Activated B cell treated with CpG ODN at 0.5 μM for 24 hours (primary cell): Measurements from ENCODE around the gene ADSL. TPM values are rescaled to one million over a fixed set of nuclear protein-coding genes. Genes with fewer than 3 reads are reported as not detected.

Experiments
- ATAC-seq: fragments of 200-7000 bp; cut with Tn5 transposase; one replicate; pipeline ENCODE4 v1.10.0; 2021; ENCODE audit warnings: low read depth, mild to moderate bottlenecking, moderate library complexity
- CTCF ChIA-PET: fragments of 350-600 bp; sonication (Branson Sonifier 250); formaldehyde crosslinking; loops from one replicate; lab custom pipeline; 2021; ENCODE audit warnings: antibody characterized with exemption; lab: Charles Lee
- POLR2A ChIA-PET: fragments of 350-600 bp; sonication (Branson Sonifier 250); formaldehyde crosslinking; loops from one replicate; lab custom pipeline; 2021; ENCODE audit warnings: antibody characterized with exemption; lab: Charles Lee
- DNase-seq: peaks from one replicate; pipeline ENCODE4 v3.0.0; 2022
- H3K27ac Mint-ChIP-seq: one replicate; pipeline ENCODE4 v1.8.0; 2020; ENCODE audit warnings: mixed read lengths
- H3K27me3 Mint-ChIP-seq: one replicate; pipeline ENCODE4 v1.8.0; 2021; ENCODE audit warnings: mixed read lengths
- H3K36me3 Mint-ChIP-seq: one replicate; pipeline ENCODE4 v1.8.0; 2021; ENCODE audit warnings: low read depth, mixed read lengths
- H3K4me1 Mint-ChIP-seq: one replicate; pipeline ENCODE4 v1.8.0; 2021; ENCODE audit warnings: mixed read lengths
- H3K4me3 Mint-ChIP-seq: one replicate; pipeline ENCODE4 v1.8.0; 2020; ENCODE audit warnings: mild to moderate bottlenecking, mixed read lengths
- H3K9me3 Mint-ChIP-seq: one replicate; pipeline ENCODE4 v1.8.0; 2020; ENCODE audit warnings: mixed read lengths
- intact Hi-C: fragments of 100-400 bp; cut with micrococcal nuclease; formaldehyde crosslinking; loops from one replicate; pipeline ENCODE4 v1.15.1; 2024
- total RNA-seq: library from RNA; stranded (reverse); gene quantifications from 2 replicates; pipeline ENCODE4 v1.2.3, GENCODE V29; 2022
- TF ChIP-seq, protein P1 (sequence below): fragments of 200-600 bp; IDR thresholded peaks from one replicate; pipeline ENCODE4 v1.8.0; 2022; ENCODE audit warnings: antibody characterized with exemption, mild to moderate bottlenecking

The ADSL gene
- total RNA-seq, 1 donor from 2014 or later: 102 TPM

GRCh38 chr22:40434106-40434505, 87.8 kb downstream of the ADSL start:
- no peaks in the 10 kb centered on the region for H3K9me3 Mint-ChIP-seq
- CTCF ChIA-PET: interaction anchor here (1.4 to 2.3 kb wide), 2 partner anchors 53 to 212 kb away, joined by 5 to 6 read pairs; no protein-coding TSS in a partner anchor
- H3K4me3 Mint-ChIP-seq: peak overlapping the region; percentile 15
- DNase-seq (no peak), ATAC-seq (no peak)
- H3K4me1 Mint-ChIP-seq: peaks cover 83% of the 10 kb centered on the region
- TF ChIP-seq, protein P1, sequence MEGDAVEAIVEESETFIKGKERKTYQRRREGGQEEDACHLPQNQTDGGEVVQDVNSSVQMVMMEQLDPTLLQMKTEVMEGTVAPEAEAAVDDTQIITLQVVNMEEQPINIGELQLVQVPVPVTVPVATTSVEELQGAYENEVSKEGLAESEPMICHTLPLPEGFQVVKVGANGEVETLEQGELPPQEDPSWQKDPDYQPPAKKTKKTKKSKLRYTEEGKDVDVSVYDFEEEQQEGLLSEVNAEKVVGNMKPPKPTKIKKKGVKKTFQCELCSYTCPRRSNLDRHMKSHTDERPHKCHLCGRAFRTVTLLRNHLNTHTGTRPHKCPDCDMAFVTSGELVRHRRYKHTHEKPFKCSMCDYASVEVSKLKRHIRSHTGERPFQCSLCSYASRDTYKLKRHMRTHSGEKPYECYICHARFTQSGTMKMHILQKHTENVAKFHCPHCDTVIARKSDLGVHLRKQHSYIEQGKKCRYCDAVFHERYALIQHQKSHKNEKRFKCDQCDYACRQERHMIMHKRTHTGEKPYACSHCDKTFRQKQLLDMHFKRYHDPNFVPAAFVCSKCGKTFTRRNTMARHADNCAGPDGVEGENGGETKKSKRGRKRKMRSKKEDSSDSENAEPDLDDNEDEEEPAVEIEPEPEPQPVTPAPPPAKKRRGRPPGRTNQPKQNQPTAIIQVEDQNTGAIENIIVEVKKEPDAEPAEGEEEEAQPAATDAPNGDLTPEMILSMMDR: no peak
- H3K27me3 Mint-ChIP-seq: no peaks in the 10 kb centered on the region
- intact Hi-C loops: no loop called here
- peaks cover 45% of the 10 kb centered on the region for H3K36me3 Mint-ChIP-seq
- peak overlapping the region; percentile 91 for H3K27ac Mint-ChIP-seq
- POLR2A ChIA-PET: interaction anchor here (2.1 kb wide), 1 partner anchor 19 kb away, joined by 6 read pairs; no protein-coding TSS in a partner anchor

- no peaks in the 10 kb centered on the region for H3K9me3 Mint-ChIP-seq
- CTCF ChIA-PET: interaction anchor here (0.9 to 3.8 kb wide), 5 partner anchors 20 to 212 kb away, joined by 3 to 104 read pairs (median 19); no protein-coding TSS in a partner anchor
- peak overlapping the region; percentile 72 for H3K4me3 Mint-ChIP-seq
- H3K4me1 Mint-ChIP-seq: peaks cover 82% of the 10 kb centered on the region
- peaks cover 41% of the 10 kb centered on the region for H3K36me3 Mint-ChIP-seq
- H3K27me3 Mint-ChIP-seq: no peaks in the 10 kb centered on the region
- DNase-seq (no peak), ATAC-seq (no peak)
- POLR2A ChIA-PET: interaction anchor here (0.8 to 3.1 kb wide), 4 partner anchors 16 to 88 kb away, joined by 3 to 26 read pairs (median 15); partner anchors contain the start of gene ADSL
- TF ChIP-seq, protein P1: no peak
- intact Hi-C loops: no loop called here
- H3K27ac Mint-ChIP-seq: peak overlapping the region; percentile 91
These were observed 88.4 kb downstream of the ADSL start for GRCh38 chr22:40434745-40435144.

DNA sequence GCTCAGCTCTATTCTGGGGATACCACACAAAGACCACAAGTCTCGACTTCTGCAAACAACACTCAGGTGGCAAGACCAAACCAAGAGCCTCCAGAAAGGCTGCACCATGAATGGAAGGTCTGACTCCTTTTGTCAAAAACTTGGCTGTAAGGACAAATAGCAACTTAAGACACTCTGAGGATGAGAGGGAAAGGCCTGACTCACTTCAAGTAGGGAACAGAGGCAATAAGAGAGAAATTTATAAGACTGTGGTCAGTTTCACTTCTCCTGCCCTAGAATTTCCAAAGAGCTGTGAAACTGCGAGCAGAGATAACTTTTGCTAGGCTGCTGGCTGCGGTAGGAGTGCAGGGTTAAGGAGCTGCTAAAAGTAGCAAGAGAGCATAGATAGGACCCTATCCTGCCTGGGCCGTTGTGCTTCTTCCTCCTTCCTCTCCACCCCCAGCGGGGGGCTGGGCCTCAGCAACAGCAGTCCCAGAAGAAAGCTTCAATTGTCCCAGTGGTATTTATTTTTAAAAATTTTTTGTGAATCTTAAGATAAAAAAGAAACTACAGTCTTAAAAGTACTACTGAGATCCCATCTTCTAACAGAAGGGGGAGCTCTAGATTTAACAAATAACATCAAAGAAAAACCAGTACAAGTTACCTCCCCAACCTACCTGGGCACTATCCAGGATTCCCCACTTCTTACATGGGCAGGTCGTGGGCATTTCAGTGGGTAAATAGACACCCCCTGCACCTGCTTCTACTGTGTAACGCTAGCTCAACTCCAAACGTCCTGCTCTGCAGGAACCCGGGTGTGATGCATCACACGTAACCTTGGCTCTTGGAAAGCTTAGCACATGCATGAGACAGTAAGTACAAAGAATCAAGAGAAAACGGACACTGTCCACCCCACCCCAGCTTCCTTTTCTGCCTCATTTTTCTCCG, 90.5 kb downstream of the ADSL start:
- Mint-ChIP-seq H3K4me1 (peaks cover 92% of the 10 kb centered on the region), H3K9me3 (no peaks in the 10 kb centered on the region), H3K27ac (peak overlapping the region; percentile 91), H3K36me3 (peaks cover 47% of the 10 kb centered on the region), H3K27me3 (no peaks in the 10 kb centered on the region), H3K4me3 (peak overlapping the region; percentile 72)
- DNase-seq: peak; percentile 50
- CTCF ChIA-PET: interaction anchor here (0.7 to 3.8 kb wide), 40 partner anchors 9 to 801 kb away, joined by 3 to 104 read pairs (median 5); partner anchors contain the start of gene MRTFA
- TF ChIP-seq, protein P1: no peak
- ATAC-seq: peak; percentile 74
- POLR2A ChIA-PET: interaction anchor here (0.6 to 3.1 kb wide), 29 partner anchors 9 to 463 kb away, joined by 3 to 26 read pairs (median 5); partner anchors contain the start of genes ADSL, MRTFA and SGSM3
- intact Hi-C loops: loop anchor here (1.0 to 2.0 kb wide), 11 partner anchors 22 to 324 kb away; partner anchors contain the start of genes MRTFA and SGSM3

Other genes with a start within 250 kb of the ADSL start
- gene TNRC6B, start 168.6 kb upstream of the ADSL start, total RNA-seq: 84.6 and 95.2 TPM in 2 replicates
- gene SGSM3, start 24.1 kb downstream of the ADSL start, total RNA-seq: 111 and 123 TPM in 2 replicates